T-cell (primary cell): ENCODE data around the gene TMEM255B. TPM values are rescaled to one million over a fixed set of nuclear protein-coding genes. Genes with fewer than 3 reads are reported as not detected.
"Not testable (repeated sequence)": the region's sequence is repeated elsewhere in the genome, so short reads cannot be mapped to it uniquely, and the experiment has no call there.

Experiments
- ATAC-seq, 4 experiments: fragments of 200-7000 bp in 3 of 4; fragments of 150-1000 bp in 1 of 4; cut with Tn5 transposase; replicated peaks in 1 of 4; 1 replicate in 3 of 4; 2 replicates in 1 of 4; pipeline ENCODE4 v1.10.0; 2021; ENCODE audit warnings: moderate library complexity in 3 of 4, mild to moderate bottlenecking in 2 of 4, moderate number of reproducible peaks in 1 of 4
- CTCF ChIA-PET, 2 donors: fragments of 300-600 bp; sonication (Branson Sonifier 250); formaldehyde crosslinking; loops; one replicate each; lab custom pipeline; 2022; ENCODE audit warnings: antibody characterized with exemption in 2 of 2; lab: Charles Lee
- POLR2A ChIA-PET, 2 donors: fragments of 300-600 bp; sonication (Branson Sonifier 250); formaldehyde crosslinking; loops; one replicate each; lab custom pipeline; 2022; ENCODE audit warnings: antibody characterized with exemption in 2 of 2; lab: Charles Lee
- DNase-seq, 35 experiments: peaks; one replicate each; pipeline versions ENCODE4 v3.0.0 to v3.0.0-alpha.2; 2013 to 2023
- H3K27ac ChIP-seq: one replicate; pipeline ENCODE4 v1.5.1; 2013; ENCODE audit warnings: low read length
- H3K27me3 ChIP-seq, 2 experiments: replicated peaks in 1 of 2; 1 replicate in 1 of 2; 2 replicates in 1 of 2; pipeline versions ENCODE4 v1.6.1 to v1.7.0; 2013; ENCODE audit warnings: low read length in 1 of 2, mixed read lengths in 1 of 2; ENCODE audit not compliant: control insufficient read depth in 2 of 2, insufficient read depth in 2 of 2; ENCODE audit errors: extremely low read depth in 1 of 2
- H3K36me3 ChIP-seq, 2 donors: 1 replicate in 1 of 2; 2 replicates in 1 of 2; pipeline versions ENCODE4 v1.6.1 to v1.7.0; 2013; ENCODE audit warnings: low read length in 1 of 2; ENCODE audit not compliant: control insufficient read depth in 2 of 2, insufficient read depth in 1 of 2; ENCODE audit errors: extremely low read depth in 1 of 2
- H3K4me1 ChIP-seq, 2 experiments: 1 replicate in 1 of 2; 2 replicates in 1 of 2; pipeline versions ENCODE4 v1.6.1 to v1.7.0; 2013; ENCODE audit warnings: low read length in 2 of 2, mixed read lengths in 1 of 2; ENCODE audit not compliant: insufficient read depth in 2 of 2, control insufficient read depth in 1 of 2; ENCODE audit errors: extremely low read depth in 1 of 2
- H3K4me3 ChIP-seq, 2 donors: 1 replicate in 1 of 2; 2 replicates in 1 of 2; pipeline versions ENCODE4 v1.5.1 to v1.7.0; 2013; ENCODE audit warnings: mild to moderate bottlenecking in 2 of 2, low read length in 1 of 2, moderate library complexity in 1 of 2; ENCODE audit not compliant: control insufficient read depth in 1 of 2; ENCODE audit errors: extremely low read depth in 1 of 2
- H3K9me3 ChIP-seq: 2 replicates; pipeline ENCODE4 v1.7.0; 2013
- H3K27ac Mint-ChIP-seq, 2 donors: one replicate each; pipeline ENCODE4 v1.8.0; 2020 to 2021; ENCODE audit warnings: mild to moderate bottlenecking in 2 of 2, mixed read lengths in 2 of 2
- H3K27me3 Mint-ChIP-seq, 2 donors: one replicate each; pipeline ENCODE4 v1.8.0; 2021 to 2022; ENCODE audit warnings: mixed read lengths in 2 of 2
- H3K36me3 Mint-ChIP-seq: one replicate; pipeline ENCODE4 v1.8.0; 2021; ENCODE audit warnings: mixed read lengths
- H3K4me1 Mint-ChIP-seq, 3 donors: one replicate each; pipeline ENCODE4 v1.8.0; 2020 to 2022; ENCODE audit warnings: mixed read lengths in 3 of 3, mild to moderate bottlenecking in 1 of 3
- H3K4me3 Mint-ChIP-seq, 3 donors: one replicate each; pipeline ENCODE4 v1.8.0; 2020 to 2022; ENCODE audit warnings: mild to moderate bottlenecking in 3 of 3, mixed read lengths in 3 of 3, moderate library complexity in 3 of 3
- H3K9me3 Mint-ChIP-seq, 3 donors: one replicate each; pipeline ENCODE4 v1.8.0; 2020 to 2022; ENCODE audit warnings: mixed read lengths in 3 of 3
- WGBS: methylation state at CpG from one replicate; pipeline ENCODE4 v1.1.5; 2013; ENCODE audit warnings: missing lambda C conversion rate; ENCODE audit not compliant: insufficient coverage; 5-methylcytosine and 5-hydroxymethylcytosine counted together
- total RNA-seq, 35 experiments: library from RNA in 6 of 35; stranded (reverse) in 6 of 35; fragments of 120-200 nt in 1 of 35; gene quantifications; one replicate each; pipeline versions ENCODE4 v1.2.1 to v1.2.4 and lab custom pipeline; 2013 to 2026

The TMEM255B gene
- total RNA-seq, 5 donors from 2014 or later (not counting 1 experiment from before 2014, with no cell fraction given): 0.76 to 1.2 (median 0.89) TPM

DNA sequence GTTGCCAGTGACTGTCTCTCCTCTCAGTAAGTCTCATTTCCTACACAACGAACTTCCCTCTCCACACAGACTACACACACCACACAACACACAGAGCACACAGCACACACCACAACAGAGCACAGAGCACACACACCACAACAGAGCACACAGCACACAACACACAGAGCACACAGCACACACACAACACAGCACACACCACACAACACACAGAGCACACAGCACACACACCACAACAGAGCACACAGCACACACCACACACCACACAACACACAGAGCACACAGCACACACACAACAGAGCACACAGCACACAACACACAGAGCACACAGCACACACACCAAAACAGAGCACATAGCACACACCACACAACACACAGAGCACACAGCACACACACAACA is 36.3 kb downstream of the TMEM255B start:
- CTCF ChIA-PET, H3K27me3 Mint-ChIP-seq: not testable (repeated sequence)

DNA sequence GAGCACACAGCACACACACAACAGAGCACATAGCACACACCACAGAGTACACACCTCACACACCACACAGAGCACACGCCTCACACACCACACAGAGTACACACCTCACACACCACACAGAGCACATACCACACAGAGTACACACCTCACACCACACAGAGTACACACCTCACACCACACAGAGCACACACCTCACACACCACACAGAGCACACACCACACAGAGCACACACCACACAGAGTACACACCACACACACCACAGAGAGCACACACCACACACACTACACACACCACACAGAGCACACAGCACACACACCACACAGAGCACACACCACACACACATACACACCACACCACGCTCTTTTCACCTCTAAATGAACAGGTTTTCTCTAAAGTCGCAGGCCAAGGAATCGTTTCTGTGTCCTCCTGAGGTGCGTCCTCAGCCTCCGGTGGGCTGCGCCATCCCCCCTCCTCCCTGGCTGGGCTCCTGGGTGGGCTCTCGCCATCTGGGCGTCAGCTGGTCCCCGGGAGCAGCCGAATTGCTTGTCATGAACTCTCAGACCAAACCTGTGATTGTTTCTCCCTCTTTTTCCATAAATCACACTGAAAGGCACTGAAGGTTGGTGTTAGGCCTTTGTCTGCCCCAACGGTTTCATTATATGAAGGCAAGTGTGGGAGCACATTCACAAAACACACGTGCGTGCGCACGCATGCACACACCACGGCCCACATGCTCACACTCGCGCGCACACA is 37.4 kb downstream of the TMEM255B start:
- 85% methylated on average over 16 of the region's 20 CpGs for WGBS
- Mint-ChIP-seq H3K27ac (no peak overlapping the region), H3K27me3 (peaks cover 0 to 2% of the 10 kb centered on the region in 2 donors), H3K4me1 (no peaks in the 10 kb centered on the region), H3K4me3 (no peak overlapping the region), H3K36me3 (no peaks in the 10 kb centered on the region), H3K9me3 (no peaks in the 10 kb centered on the region)
- Histone ChIP-seq H3K4me3 (no peak overlapping the region), H3K4me1 (no peaks in the 10 kb centered on the region), H3K36me3 (no peaks in the 10 kb centered on the region), H3K27ac (no peak overlapping the region), H3K27me3 (peaks cover 0 to 19% of the 10 kb centered on the region in 2 experiments), H3K9me3 (no peaks in the 10 kb centered on the region)
- CTCF ChIA-PET: no interaction called here
- POLR2A ChIA-PET: no interaction called here
- ATAC-seq (no peak), DNase-seq (no peak)

More for the DNA sequence above, 36.3 kb downstream of the TMEM255B start:
- POLR2A ChIA-PET, H3K36me3 ChIP-seq, H3K9me3 ChIP-seq, H3K4me3 Mint-ChIP-seq, H3K27ac ChIP-seq, H3K9me3 Mint-ChIP-seq, H3K4me3 ChIP-seq, H3K36me3 Mint-ChIP-seq, DNase-seq, H3K4me1 ChIP-seq, H3K27ac Mint-ChIP-seq, ATAC-seq, H3K4me1 Mint-ChIP-seq: not testable (repeated sequence)
- 11% methylated on average over 1 of the region's 1 CpG for WGBS
- H3K27me3 ChIP-seq: peaks cover 0 to 20% of the 10 kb centered on the region in 2 experiments

DNA sequence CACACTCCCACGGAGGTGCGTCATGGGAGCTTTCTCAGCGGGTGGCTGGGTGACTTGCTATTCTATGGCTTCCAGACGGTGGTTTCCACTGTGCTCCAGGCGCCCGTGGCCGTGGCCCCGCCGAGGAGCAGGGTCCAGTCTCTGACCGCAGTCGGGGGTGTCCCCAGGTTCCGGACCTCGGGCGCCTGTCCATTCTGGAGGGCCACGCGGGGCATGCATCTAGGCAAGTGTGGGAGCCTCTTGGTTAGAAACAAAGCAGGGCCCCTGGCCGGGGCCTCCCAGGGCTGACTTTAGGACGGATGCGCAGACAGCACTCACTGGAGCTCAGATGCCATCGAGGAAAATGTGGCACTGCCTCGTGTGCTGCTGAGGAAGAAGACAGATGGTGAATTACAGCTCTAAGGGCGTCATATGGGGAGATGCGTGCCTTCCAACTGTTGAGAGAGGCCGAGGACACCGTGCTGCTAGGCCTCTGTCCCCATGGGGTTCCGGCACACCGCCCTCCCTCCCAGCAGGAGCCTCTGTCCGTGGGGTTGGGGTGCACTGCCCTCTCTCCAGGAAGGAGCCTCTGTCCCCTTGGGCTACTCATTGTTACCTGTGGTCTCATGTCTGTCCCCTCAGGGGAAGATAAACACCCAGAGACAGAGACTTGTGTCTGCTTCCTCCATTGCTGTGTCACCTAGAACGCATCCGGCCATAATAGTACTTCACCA is 38.1 kb downstream of the TMEM255B start:
- Histone ChIP-seq H3K27me3 (peaks cover 0 to 24% of the 10 kb centered on the region in 2 experiments), H3K4me1 (peaks cover 0 to 2% of the 10 kb centered on the region in 2 experiments), H3K27ac (no peak overlapping the region), H3K36me3 (no peaks in the 10 kb centered on the region), H3K4me3 (no peak overlapping the region), H3K9me3 (no peaks in the 10 kb centered on the region)
- Mint-ChIP-seq H3K4me1 (no peaks in the 10 kb centered on the region), H3K4me3 (no peak overlapping the region), H3K9me3 (no peaks in the 10 kb centered on the region), H3K27me3 (peaks cover 0 to 2% of the 10 kb centered on the region in 2 donors), H3K27ac (no peak overlapping the region), H3K36me3 (no peaks in the 10 kb centered on the region)
- 92% methylated on average over 28 of the region's 30 CpGs for WGBS
- ChIA-PET CTCF (no interaction called here), POLR2A (no interaction called here)
- no peak for ATAC-seq
- no peak for DNase-seq

DNA sequence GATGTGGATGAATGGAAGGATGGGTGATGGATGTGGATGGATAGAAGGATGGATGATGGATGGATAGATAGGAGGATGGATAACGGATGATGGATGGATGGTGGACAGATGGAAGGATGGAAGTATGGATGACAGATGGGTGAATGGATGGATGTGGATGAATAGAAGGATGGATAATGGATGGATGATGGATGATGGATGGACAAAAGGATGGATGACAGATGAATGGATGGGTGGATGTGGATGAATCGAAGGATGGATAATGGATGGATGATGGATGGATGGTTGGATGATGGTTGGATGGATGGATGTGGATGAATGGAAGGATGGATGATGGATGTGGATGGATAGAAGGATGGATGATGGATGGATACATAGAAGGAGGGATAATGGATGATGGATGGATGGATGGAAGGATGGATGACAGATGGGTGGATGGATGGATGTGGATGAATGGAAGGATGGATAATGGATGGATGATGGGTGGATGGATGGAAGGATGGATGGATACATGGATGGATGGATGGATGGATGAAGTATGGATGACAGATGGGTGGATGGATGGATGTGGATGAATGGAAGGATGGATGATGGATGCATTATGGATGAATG is 39.3 kb downstream of the TMEM255B start:
- no peak for ATAC-seq
- Mint-ChIP-seq H3K36me3 (no peaks in the 10 kb centered on the region), H3K27ac (no peak overlapping the region), H3K4me1 (no peaks in the 10 kb centered on the region), H3K9me3 (no peaks in the 10 kb centered on the region), H3K4me3 (no peak overlapping the region), H3K27me3 (peaks cover 0 to 2% of the 10 kb centered on the region in 2 donors)
- POLR2A ChIA-PET: no interaction called here
- Histone ChIP-seq H3K4me3 (no peak overlapping the region), H3K9me3 (no peaks in the 10 kb centered on the region), H3K4me1 (peaks cover 0 to 2% of the 10 kb centered on the region in 2 experiments), H3K27ac (no peak overlapping the region), H3K36me3 (no peaks in the 10 kb centered on the region), H3K27me3 (peaks cover 0 to 33% of the 10 kb centered on the region in 2 experiments)
- CTCF ChIA-PET: no interaction called here
- WGBS: 60% methylated on average over 2 of the region's 2 CpGs
- no peak for DNase-seq

DNA sequence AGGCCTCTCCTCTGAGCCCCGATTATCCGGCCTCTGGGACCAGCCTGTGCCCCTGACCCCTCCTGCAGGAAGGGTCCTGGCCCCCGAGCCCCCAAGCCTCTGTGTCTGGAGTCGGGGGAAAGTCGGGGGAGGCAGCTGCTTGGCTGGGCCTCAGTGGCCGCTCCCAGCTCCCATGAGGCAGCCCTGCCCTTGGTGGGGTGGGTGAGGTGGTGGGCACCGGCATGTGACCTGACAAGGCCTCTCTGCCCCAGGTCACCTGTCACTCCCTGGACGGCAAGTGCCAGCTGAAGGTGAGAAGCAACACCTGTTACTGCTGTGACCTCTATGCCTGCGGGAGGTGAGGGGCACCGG is 41.5 kb downstream of the TMEM255B start:
- ATAC-seq (no peak), DNase-seq (no peak)
- H3K27ac ChIP-seq: no peak overlapping the region
- 94% methylated on average over 8 of the region's 10 CpGs for WGBS
- no peak overlapping the region for H3K4me3 ChIP-seq
- H3K9me3 ChIP-seq: no peaks in the 10 kb centered on the region
- H3K27ac Mint-ChIP-seq: no peak overlapping the region
- H3K4me1 ChIP-seq: peaks cover 0 to 2% of the 10 kb centered on the region in 2 experiments
- ChIA-PET CTCF (no interaction called here), POLR2A (no interaction called here)
- H3K4me1 Mint-ChIP-seq: no peaks in the 10 kb centered on the region
- peaks cover 0 to 44% of the 10 kb centered on the region in 2 experiments for H3K27me3 ChIP-seq
- no peaks in the 10 kb centered on the region for H3K9me3 Mint-ChIP-seq
- no peaks in the 10 kb centered on the region for H3K36me3 Mint-ChIP-seq
- H3K27me3 Mint-ChIP-seq: peaks cover 0 to 2% of the 10 kb centered on the region in 2 donors
- H3K36me3 ChIP-seq: no peaks in the 10 kb centered on the region
- no peak overlapping the region for H3K4me3 Mint-ChIP-seq

DNA sequence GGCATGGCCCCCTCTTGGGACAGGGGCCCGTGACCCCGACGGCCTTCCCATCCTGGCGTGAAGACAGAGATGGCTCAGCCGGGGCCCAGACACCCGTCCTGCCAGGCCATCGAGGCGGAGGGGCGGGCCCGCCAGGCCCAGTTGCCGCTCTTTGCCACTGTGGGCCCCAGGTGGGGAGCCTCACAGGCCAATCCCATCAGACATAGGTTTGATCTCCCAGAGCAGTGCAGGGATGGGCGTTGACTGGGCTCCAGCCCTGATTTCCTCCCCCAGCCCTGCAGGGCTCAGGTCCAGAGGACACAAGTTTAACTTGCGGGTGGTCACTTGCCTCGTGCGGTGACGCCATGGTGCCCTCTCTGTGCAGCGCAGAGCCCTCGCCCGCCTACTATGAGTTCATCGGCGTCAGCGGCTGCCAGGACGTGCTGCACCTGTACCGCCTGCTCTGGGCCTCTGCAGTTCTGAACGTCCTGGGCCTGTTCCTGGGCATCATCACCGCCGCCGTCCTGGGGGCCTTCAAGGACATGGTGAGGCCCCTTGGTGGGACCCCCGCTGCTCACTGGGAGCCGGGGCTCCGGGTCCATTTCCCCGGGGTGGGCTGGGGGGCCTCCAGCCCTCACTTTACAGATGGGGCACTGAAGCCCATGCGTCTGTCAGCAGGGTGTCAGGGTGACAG is 42.4 kb downstream of the TMEM255B start:
- POLR2A ChIA-PET: no interaction called here
- peaks cover 0 to 2% of the 10 kb centered on the region in 2 donors for H3K27me3 Mint-ChIP-seq
- WGBS: 92% methylated on average over 33 of the region's 33 CpGs
- Histone ChIP-seq H3K27ac (no peak overlapping the region), H3K9me3 (no peaks in the 10 kb centered on the region), H3K36me3 (no peaks in the 10 kb centered on the region), H3K4me3 (no peak overlapping the region), H3K27me3 (peaks cover 0 to 47% of the 10 kb centered on the region in 2 experiments), H3K4me1 (peaks cover 0 to 2% of the 10 kb centered on the region in 2 experiments)
- ATAC-seq (no peak), DNase-seq (no peak)
- CTCF ChIA-PET: no interaction called here
- H3K27ac Mint-ChIP-seq: no peak overlapping the region
- no peaks in the 10 kb centered on the region for H3K36me3 Mint-ChIP-seq
- H3K9me3 Mint-ChIP-seq: no peaks in the 10 kb centered on the region
- no peak overlapping the region for H3K4me3 Mint-ChIP-seq
- no peaks in the 10 kb centered on the region for H3K4me1 Mint-ChIP-seq
